Stimulated activated CD4-positive, alpha-beta T cell treated with anti-CD3 and anti-CD28 coated beads, Interleukin-4, amount 100 ng/mL, for 48 hours (primary cell): Measurements from ENCODE around the gene RHEBL1.
"Not testable (repeated sequence)": the region's sequence is repeated elsewhere in the genome, so short reads cannot be mapped to it uniquely, and the experiment has no call there.

Source experiments
- DNase-seq, 2 donors: peaks; one replicate each; pipeline ENCODE4 v3.0.0-alpha.2; 2020; ENCODE audit warnings: low read depth in 2 of 2

The RHEBL1 gene

DNA sequence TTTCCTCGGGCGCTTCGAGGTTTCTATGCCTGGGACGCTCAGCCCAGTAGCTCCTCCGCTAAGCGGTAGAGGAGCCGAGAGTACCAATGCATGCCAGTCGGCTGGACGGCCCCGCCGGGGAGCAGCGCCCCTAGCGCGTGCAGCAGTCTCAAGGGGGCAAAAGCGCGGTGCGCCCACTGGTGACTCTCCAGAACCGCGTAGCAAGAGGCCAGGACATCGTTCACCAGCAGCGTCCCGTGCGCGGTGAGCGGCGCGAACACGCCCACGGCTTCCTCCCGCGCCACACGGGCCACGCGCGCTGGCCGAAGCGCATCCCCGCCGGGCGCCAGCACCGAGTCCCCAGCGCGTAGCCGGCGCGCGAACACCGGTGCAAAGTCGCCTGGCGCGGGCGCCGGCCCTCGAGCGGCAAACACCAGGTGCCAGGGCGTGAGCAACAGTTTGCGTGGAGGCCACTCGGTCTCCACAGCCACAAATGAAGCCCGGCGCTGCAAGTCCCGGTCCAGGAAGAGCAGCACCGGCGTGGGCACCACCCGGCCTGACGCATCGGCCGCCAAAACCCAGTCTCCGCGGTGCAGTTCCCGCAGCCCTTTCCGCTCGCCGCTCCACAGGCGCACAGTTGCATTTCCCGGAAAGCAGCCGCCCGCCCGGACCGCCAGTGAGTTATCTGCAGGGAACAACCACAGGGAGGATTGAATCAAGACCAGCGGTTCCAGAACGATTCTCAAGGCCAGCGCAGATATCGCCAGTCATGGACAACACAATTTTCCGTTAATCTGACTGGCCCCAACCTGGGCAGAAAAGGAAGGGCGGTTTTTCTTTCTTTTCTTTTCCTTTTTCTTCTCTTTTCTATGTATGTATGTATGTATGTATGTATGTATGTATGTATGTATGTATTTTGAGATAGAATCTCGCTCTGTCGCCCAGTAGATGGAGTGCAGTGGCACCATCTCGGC lies 20.3 kb upstream of the RHEBL1 start:
- DNase-seq = peak in 1 of 2 donors; percentile 24

DNA sequence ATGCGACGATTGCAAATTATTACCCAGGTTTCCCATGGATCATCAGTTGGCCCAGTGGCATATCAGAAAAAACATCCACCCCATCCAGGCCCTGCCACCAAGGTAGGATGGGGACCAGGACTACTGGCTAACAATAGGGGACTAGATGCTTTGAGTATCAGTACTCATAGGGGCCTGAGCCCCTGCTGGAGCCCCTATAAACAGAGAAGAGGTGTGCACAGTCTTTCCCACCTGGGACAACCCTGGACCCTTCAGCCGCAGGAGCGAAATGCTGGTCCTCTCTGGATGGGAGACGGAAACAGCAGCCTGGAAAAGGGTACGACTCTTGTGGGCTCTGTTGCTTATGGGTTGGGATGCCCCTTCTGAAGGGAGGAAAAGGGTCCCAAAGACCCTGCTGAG lies 19.2 kb upstream of the RHEBL1 start:
- DNase-seq = no peak

DNA sequence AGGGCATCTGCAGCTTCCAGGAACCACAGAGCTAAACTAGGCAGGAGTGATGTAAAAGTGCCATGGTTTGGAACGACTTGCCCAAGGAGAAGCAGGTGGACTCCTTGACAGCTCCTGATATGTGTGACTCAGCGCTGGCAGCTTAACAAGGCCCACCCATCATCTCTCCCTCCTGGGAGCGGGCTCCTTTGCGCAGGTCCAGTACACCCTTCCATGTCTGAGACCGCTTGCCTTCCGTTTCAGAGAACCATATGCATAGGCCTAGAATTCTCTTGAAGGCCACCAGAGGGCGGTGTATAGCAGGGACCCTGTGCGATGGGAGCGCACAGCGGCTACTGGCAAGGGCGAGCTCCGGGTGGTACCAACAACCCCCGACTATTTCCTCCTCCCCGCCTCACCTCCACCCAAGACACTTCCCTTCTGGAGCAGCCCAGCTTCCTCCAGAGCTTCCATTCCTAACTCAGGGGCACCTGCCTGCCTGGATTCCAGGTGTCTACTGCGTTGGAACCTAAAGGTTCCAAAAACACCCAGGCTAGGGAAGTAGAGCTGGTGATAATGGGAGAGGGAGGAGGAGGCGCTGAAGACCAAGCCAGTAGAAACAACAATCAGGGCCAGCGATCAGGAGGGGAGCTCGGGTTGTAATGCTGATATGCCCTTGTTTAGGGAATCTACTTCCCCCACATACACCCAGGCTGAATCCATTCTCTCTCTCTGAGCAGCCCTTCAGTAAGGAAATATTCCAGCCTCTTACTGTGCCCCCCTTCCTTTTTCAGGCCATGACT lies 18.6 kb upstream of the RHEBL1 start:
- DNase-seq = peak; percentile 56 to 61

DNA sequence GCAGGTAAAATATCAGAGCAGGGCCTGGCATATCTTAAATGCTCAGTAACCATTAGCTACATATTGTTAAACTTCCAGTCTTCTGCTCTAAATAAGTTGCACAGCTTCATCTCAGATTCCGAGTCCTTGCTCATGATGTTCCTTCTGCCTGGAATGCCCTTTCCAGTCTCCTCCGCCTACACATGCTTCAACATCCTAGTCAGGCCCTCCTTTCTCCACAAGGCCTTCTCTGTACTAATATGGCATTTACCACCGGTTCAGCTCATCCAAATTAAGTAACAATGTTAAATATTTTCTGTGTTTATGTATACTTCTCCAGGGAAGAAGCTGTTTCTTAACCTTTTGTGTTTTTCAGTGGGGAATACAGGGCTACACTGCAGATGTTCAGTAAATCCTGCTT lies 16.3 kb upstream of the RHEBL1 start:
- DNase-seq = no peak

DNA sequence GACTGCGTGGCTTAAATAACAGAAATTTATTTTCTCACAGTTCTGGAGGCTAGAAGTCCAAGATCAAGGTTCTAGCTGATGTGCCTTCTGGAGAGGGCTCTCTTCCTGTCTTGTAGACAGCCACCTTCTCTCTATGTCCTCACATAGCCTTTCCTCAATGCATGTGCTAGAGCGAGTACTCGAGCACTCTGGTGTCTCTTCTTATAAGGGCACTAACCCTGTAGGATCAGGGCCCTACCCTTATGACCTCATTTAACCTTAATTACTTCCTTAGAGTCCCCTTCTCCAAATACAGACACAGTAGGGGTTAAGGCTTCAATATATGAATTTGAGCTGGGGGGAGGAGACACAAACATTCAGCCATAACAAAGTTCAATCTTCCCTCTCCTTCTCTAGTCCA lies 14.7 kb upstream of the RHEBL1 start:
- no peak for DNase-seq

DNA sequence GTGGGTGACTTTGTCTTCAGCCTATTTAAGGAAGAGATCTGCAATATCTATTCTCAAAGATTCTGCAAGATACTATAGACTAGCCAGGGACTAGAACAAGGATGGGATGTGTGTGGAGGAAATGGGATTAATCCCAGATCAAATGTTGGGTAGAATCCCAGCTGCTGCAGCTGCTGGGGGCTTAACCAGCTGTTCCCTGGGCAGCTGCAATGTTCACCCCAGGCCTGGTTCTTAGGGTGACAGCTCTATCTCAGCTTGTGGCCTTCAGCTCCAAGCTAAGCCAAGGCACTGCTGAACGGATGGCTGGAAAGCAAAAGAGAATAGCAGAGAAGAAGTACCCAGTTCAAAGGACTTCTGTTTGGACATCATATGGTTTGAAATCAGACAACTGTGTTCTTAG lies 10.0 kb upstream of the RHEBL1 start:
- no peak for DNase-seq

DNA sequence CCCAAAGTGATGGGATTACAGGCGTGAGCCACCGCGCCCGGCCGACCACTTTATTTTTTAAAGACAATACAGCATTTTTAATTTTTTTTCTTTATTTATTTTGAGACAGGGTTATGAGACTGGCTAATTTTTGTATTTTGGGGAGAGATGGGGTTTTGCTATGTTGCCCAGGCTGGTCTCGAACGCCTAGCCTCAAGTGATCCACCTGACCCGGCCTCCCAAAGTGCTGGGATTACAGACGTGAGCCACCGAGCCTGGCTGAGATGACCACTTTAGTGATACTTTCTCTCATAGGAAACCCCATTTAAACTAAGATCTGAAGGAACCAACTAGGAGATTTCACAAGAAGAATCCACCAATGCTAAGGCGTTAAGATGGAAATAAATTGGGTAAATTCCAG lies 1.2 kb upstream of the RHEBL1 start:
- DNase-seq = no peak

DNA sequence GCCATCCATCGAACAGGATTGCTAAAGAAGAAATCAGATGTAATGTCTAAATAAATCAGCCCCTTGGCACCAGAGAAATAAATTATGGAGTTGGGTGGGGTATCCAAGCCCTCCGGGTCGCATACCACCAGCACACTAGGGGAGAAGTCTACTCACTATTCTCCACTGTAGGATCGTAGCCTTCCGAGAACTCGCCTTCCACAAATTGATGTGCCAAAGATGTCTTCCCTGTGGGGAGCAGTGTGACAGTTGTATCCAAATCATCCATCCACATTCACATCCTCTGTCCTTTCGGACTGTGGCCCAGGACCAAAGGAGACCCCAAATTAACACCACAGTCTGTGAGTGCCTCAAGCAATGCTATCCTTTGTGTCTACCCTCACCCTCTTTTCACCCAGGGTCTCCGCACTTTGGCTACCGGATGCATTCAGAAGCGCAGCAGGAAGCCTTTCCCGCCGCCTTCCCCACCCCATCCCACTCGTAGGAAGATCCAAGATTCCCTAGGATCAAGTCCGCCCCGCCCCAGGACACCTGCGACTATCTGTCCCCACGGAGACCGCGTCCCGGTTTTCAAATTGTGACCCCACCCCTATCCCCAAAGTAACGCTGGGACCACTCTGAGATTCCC lies 786 bp downstream of the RHEBL1 start:
- no peak for DNase-seq

DNA sequence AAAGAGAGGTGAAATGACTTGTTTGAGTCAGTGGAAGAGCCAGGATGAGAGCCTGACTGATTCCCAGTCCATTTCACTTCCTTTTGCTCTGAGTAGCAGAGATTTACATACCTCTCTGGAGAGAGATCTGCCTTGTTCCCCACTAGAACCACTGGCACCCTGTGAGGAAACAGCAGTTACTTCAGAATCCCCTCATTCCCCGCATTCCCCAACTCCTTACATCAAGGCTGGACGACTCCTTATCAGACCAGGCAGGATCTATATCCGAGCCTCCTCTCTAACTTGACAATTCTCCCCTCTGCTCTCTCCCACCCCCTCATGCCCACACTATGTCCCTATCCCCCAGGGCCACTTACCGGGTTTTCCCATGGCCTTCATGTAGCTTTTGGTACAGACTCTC lies 3.7 kb downstream of the RHEBL1 start:
- DNase-seq = no peak

DNA sequence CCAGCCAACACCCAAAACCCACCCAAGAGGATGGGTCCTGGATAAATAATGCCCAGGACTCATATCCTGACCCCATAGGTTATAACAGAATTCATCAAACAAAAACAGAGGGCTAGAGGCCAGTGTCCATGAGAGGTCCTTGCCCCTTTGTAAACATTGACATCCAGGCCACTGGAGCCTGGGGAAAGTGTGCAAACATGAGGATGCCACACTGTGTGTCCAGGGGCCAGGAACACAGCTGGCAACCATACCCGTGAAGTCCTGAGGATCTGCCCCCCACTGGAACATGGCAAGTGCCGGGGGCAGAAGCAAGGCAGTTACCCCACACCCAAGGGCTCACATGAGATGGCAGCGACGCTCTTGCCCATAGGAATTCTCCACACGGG lies 5.0 kb downstream of the RHEBL1 start:
- DNase-seq = no peak

DNA sequence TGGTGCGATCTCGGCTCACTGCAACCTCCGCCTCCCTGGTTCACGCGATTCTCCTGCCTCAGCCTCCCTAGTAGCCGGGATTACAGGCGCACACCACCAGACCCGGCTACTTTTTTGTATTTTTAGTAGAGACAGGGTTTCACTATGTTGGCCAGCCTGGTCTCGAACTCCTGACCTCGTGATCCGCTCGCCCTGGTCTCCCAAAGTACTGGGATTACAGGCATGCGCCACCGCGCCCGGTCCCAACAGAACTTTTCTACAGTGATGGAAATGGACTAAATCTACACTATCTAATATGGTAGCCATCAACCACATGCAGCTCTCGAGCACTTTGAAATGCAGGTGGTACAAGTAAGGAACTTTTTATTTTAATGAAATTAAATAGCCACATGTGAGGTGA lies 7.9 kb downstream of the RHEBL1 start:
- DNase-seq = not testable (repeated sequence)

DNA sequence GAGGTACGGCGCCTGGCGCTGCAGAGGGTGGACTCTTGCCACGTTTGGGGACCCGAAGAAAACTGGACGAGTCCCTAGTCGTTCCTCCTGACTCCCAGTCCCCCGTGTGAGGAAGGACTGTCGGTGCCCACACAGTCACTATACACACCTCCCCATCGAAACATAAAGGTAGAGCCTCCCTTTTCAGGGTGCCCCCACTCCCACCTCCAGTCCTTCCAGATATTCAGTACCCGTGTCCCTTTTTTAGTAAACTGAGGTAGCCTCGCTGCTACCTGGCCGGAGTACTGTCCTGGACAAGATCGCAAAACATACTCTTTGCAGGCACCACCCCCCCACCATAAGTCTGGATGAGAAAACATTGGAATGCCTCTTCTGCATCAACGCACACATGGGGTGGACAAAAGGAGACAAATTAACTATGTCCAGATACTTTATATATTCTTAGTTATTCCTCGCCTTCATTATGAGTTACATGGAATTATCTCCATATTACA lies 8.6 kb downstream of the RHEBL1 start:
- peak in 1 of 2 donors; percentile 13 for DNase-seq

DNA sequence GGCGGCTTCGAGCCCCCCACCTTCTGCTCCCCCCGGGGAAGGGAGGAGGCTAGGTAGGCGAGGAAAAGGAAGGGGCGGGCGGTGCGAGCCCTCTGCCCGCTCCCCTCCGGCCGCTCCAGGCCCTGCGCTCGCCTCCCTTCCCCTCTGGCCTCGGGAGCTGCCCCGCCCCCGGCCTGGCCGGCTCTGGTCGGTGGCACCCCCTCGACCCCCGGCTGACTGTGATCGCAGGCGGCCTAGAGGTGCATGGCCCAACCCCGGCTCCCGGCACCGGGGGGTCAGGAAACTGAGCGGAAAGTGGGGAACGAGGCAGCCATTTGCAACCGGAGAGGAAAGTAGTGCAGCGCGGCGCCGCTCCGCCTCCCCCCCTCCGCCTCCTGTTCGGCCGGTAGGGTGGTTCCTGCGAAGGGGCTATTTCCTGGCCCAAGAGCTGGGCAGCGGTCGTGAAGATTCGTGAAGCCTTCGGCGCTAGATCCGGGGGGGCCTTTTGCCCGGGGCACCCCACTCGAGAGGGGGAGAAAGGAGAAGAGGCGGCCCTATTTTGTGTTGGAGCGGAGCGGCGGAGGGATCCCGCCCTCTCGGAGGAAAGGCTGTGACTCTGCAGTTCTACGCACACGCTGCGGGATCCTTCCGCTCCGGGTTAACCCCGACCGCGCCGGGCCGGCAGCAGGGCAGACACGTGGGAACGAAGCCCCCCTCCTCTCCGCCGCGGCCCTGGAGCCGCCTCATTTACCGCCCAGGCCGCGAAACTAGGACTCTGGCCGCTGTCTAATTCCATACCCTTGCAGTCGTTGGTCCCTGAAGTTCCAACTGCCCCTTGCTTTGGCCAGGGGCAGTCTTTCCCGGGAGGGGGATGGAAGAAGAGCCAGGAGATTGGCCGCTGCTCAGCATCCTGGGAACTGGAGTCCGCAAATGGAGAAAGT lies 9.3 kb downstream of the RHEBL1 start, which contains the start of gene KMT2D:
Gene KMT2D (minus strand): TSS at position 558 of the 920 bp plus-strand sequence. CDS start 5,470 bp downstream, outside the sequence.
- peak; percentile 83 to 88 for DNase-seq

DNA sequence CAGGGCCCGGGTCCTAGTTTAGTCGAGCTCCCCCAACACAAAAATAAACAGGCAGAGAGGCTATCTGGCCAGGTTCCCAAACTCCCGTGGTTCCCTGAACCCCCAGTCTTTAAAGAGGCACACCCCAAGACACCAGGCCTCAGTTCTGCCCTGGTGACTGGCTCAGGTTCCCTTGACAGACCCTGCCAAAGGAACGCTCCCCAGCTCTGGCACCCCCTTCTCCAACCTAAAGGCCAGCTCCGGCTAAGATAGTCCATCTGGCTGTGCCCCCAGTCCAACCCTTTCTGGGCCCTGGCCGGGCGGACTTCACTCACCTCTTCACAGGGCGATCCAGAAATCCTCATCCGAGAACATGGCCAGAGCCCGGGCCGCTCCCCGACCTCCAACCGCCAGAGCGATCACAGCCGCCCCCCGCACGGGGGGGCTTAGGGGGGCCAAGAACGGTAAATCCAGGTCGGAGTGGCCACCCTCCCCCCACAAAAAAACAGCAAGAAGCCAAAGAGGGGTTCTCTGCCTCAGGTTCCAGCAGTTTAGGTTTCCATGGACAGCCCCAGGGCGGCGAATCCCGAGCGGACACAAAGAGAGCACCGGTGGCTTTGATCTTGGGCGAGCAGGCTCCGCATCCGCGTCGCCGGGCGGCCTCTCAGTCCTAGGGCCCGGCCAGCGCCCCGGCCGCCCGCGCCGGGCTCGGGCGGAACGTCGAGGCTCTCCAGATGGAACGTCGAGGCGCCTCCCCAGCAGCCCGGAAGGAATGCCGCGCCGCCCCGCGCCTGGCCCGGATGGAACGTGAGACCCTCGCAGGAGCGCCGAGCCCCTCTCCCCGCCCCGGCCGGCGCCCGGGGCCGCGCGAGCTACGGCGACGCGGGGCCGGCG lies 10.2 kb downstream of the RHEBL1 start:
- DNase-seq = no peak

DNA sequence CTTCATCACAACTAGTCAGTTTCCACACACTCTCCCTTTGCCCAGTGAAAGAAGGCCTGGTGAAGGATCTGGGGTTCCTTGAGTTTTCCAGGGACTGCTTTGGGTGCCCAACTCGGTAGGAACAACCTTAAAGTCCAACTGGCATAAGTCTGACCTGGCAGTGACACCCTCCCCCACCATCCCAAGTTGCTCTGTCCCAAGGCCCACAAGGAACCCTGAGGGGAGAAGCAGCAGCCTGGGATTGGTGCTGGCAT lies 10.8 kb downstream of the RHEBL1 start:
- DNase-seq = no peak

DNA sequence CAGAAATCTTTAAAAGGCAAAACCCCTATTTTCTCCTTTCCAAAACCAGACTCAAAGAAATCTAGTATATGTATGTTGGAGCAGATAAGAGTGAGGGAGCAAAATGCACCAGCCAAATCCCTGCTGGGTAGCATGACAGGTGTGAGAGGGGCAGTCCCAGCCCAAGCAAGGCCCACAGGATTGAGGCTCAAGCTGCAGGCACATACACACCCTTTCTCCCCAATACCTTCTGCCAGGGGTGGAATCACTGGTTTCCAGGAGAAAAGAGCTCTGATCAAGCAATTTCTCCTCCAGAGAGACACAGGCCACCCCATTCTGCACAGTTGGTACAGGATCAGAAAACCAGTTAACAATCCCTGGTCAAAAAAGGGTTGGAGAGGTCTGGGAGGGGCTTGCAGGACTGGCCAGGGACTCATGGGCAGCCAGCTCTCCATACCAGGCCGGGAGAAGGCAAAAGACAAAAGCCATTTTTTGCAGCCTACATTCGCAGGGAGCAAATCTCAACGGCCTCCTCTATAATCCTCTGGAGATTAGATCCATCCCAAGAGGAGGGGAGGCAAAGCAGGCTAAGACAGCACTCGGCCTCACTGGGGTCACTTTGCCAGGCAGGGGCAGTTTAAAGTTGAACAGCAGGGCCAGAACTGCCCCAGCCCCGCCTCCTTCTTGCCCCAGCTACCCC lies 11.3 kb downstream of the RHEBL1 start:
- no peak for DNase-seq

DNA sequence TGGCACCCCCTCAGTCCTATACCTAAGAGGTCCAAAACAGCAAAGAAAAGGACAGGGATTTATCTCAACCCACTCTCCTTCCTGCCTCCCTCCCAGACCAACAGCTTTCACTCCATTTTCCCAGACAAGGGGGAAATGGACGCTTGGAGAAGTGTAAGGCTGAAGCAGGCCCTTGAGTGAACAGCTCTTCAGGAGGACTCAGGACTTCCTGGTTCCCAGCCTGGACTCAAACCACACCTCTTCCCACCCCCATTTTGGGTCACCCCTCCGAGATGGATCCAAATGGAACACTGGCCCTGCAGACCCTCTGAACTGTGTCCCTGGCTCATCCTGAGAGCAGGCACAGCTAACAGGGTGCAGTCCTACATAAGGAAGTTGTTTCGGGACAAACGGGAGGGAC lies 11.9 kb downstream of the RHEBL1 start:
- DNase-seq = no peak

DNA sequence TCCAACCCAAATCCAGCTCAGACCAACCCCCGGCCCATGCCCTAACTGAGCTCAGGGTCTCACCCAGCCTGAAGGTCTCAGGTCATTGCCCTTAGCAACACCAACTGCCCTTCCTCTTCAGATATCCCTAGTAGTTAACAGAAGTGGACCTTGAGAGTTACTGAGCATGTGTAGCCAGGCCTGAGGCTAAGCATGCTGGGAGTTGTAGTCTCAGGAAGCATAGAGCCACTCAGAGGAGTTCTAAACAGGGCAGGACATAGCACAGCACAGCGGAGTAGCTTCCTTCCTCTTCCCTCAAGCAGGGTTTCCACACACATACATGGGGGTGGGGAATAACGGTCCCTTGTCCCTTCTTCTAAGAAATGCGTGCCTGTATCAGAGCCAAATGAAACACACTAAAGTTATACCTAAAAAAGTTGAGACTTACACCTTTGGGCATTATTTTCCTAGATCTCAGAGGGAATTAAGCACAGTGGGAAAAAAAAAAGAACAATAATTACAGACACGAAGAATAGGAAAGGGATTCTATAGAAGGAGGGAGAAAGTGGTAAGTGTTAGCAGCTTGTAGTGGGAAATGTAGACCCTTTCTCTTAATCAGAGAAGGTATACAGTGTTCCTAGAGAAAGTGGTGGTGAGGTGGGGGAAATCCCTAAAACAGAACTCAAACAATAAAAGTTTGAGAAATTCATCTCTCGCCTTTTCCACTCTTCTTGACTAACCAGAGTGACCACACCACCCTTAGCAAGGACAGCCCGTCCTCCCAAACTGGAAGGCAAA lies 13.6 kb downstream of the RHEBL1 start:
- DNase-seq = peak in 1 of 2 donors; percentile 36

DNA sequence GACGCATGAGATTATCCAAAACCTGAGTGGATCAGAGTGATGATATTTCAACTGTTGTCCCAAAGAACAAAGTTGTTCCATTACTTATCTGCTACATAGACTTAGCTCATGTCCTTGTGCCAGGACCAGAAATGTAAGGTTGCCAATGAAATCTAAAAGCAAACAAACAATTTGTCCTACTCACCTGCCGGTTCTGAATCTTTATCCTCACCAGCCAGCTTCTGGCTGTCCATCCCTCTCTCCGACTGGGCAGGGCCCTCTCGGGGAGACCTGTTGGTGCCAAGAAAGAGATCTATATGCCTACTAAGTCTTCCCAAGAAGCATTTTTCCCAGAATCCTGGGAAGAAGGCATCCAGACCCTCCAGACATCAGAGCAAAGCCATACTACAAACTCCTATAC lies 14.7 kb downstream of the RHEBL1 start:
- no peak for DNase-seq
